K562 (cell line): ENCODE measurements around the gene DNPEP. TPM values are rescaled to one million over a fixed set of nuclear protein-coding genes. Genes with fewer than 3 reads are reported as not detected.

Source experiments
- ATAC-seq: fragments of 200-7000 bp; cut with Tn5 transposase; 3 replicates; pipeline ENCODE4 v1.9.1; 2020; ENCODE audit warnings: moderate library complexity
- BruUV-seq: library from RNA; stranded (reverse); fragments of 400-500 nt; replicated peaks from 2 replicates; lab custom pipeline; 2021; lab: Mats Ljungman, UMichigan
- CTCF ChIA-PET: fragments of 300-600 bp; formaldehyde crosslinking; extraction: SDS; loops from one replicate; lab custom pipeline; 2021; ENCODE audit warnings: low intra/inter-chr PET ratio; lab: Yijun Ruan, JAX
- POLR2A ChIA-PET: fragments of 300-600, 350-650 bp; sonication (Branson Sonifier 250); formaldehyde crosslinking; extraction: SDS; loops from one replicate; lab custom pipeline; 2021; ENCODE audit warnings: antibody characterized with exemption, inconsistent platforms; lab: Yijun Ruan, JAX
- DNase-seq, 4 experiments: peaks; one replicate each; pipeline versions ENCODE4 v3.0.0 to v3.0.0-alpha.2; 2011 to 2018; ENCODE audit warnings: low spot score in 3 of 4, mixed read lengths in 3 of 4; ENCODE audit errors: extremely low read depth in 1 of 4
- FAIRE-seq: peaks from 2 replicates; lab custom pipeline; 2011; peaks lifted over from hg19 to GRCh38; lab: Jason Lieb, UNC
- H2AFZ ChIP-seq: 2 replicates; pipeline ENCODE4 v1.6.0; 2011; ENCODE audit warnings: low read depth, low read length, control low read depth, inconsistent platforms
- H3K27ac ChIP-seq: fragments of 200-600 bp; 3 replicates; pipeline ENCODE4 v1.8.0; 2011; ENCODE audit warnings: low read depth, mild to moderate bottlenecking, control low read depth, inconsistent platforms, low read length, moderate library complexity, mixed read lengths; ENCODE audit errors: extremely low read depth
- H3K27me3 ChIP-seq, 2 experiments: fragments of 300-600 bp in 1 of 2; 2 replicates in 1 of 2; 3 replicates in 1 of 2; pipeline versions ENCODE4 v1.6.0 to v1.8.0; 2011; ENCODE audit warnings: inconsistent platforms in 2 of 2, low read length in 2 of 2, mild to moderate bottlenecking in 1 of 2, mixed read lengths in 1 of 2, moderate library complexity in 1 of 2; ENCODE audit not compliant: control insufficient read depth in 2 of 2, insufficient read depth in 2 of 2
- H3K36me3 ChIP-seq: fragments of 300-600 bp; 3 replicates; pipeline ENCODE4 v1.8.0; 2011; ENCODE audit warnings: mild to moderate bottlenecking, low read length, inconsistent platforms; ENCODE audit not compliant: control insufficient read depth, insufficient read depth
- H3K4me1 ChIP-seq, 2 experiments: fragments of 200-600 bp in 1 of 2; replicated peaks in 1 of 2; 2 replicates in 1 of 2; 3 replicates in 1 of 2; pipeline versions ENCODE4 v1.5.1 to v1.8.0; 2011; ENCODE audit warnings: inconsistent platforms in 2 of 2, low read length in 2 of 2, mild to moderate bottlenecking in 1 of 2, mixed read lengths in 1 of 2, moderate library complexity in 1 of 2; ENCODE audit not compliant: control insufficient read depth in 2 of 2, insufficient read depth in 2 of 2
- H3K4me2 ChIP-seq: 2 replicates; pipeline ENCODE4 v1.6.1; 2011; ENCODE audit warnings: low read length, control low read depth, inconsistent platforms, mixed read lengths; ENCODE audit not compliant: insufficient read depth
- H3K4me3 ChIP-seq: fragments of 200-600 bp; sonication (generic), shearing (Covaris generic); 2 replicates; pipeline ENCODE4 v1.5.1; 2016; ENCODE audit warnings: control low read depth, inconsistent platforms
- H3K79me2 ChIP-seq: fragments of 200-600 bp; 3 replicates; pipeline ENCODE4 v1.8.0; 2011; ENCODE audit warnings: low read length, inconsistent platforms; ENCODE audit not compliant: control insufficient read depth, insufficient read depth
- H3K9ac ChIP-seq, 2 experiments: 2 replicates each; pipeline versions ENCODE4 v1.6.0 to v1.6.1; 2011; ENCODE audit warnings: low read depth in 2 of 2, low read length in 2 of 2, control low read depth in 1 of 2, inconsistent platforms in 1 of 2, mild to moderate bottlenecking in 1 of 2, mixed read lengths in 1 of 2; ENCODE audit not compliant: insufficient read depth in 1 of 2
- H3K9me1 ChIP-seq: one replicate; pipeline ENCODE4 v1.6.0; 2011; ENCODE audit warnings: inconsistent platforms, mild to moderate bottlenecking, low read length, moderate library complexity; ENCODE audit not compliant: control insufficient read depth, insufficient read depth
- H3K9me3 ChIP-seq: replicated peaks from 2 replicates; pipeline ENCODE4 v1.5.1; 2011; ENCODE audit warnings: low read depth, low read length, inconsistent platforms; ENCODE audit not compliant: control insufficient read depth, insufficient read depth
- H4K20me1 ChIP-seq: replicated peaks from 2 replicates; pipeline ENCODE4 v1.6.1; 2011; ENCODE audit warnings: low read length, inconsistent platforms, mixed read lengths; ENCODE audit not compliant: control insufficient read depth, insufficient read depth
- ATF7 ChIP-seq: fragments of 450-650 bp; IDR thresholded peaks from 2 replicates; pipeline ENCODE4 v1.7.1; 2014; ENCODE audit warnings: mild to moderate bottlenecking, moderate library complexity
- CHD4 ChIP-seq: fragments of 200-600 bp; sonication (generic); IDR thresholded peaks from 3 replicates; pipeline ENCODE4 v1.6.1; 2012; ENCODE audit warnings: low read depth, mild to moderate bottlenecking, mixed read lengths, low read length, inconsistent platforms; ENCODE audit not compliant: insufficient read depth, insufficient replicate concordance, poor library complexity, severe bottlenecking
- DDX20 ChIP-seq: fragments of 450-650 bp; IDR thresholded peaks from 2 replicates; pipeline ENCODE4 v1.6.1; 2016; ENCODE audit warnings: missing genetic modification characterization, low read depth, mild to moderate bottlenecking, missing compliant biosample characterization, moderate library complexity
- E2F8 ChIP-seq: fragments of 450-650 bp; IDR thresholded peaks from 2 replicates; pipeline ENCODE4 v1.7.1; 2018; ENCODE audit warnings: mild to moderate bottlenecking, low read depth; ENCODE audit not compliant: partially characterized antibody
- FOXA1 ChIP-seq: fragments of 450-650 bp; IDR thresholded peaks from 2 replicates; pipeline ENCODE4 v1.6.1; 2016; ENCODE audit warnings: mild to moderate bottlenecking, borderline replicate concordance
- PYGO2 ChIP-seq: fragments of 450-650 bp; IDR thresholded peaks from 2 replicates; pipeline ENCODE4 v1.6.1; 2016; ENCODE audit warnings: mild to moderate bottlenecking, missing genetic modification characterization, moderate library complexity, missing compliant biosample characterization
- SP2 ChIP-seq: IDR thresholded peaks from 2 replicates; pipeline ENCODE4 v1.6.1; 2011; ENCODE audit warnings: mild to moderate bottlenecking, low read depth, low read length, moderate library complexity; ENCODE audit not compliant: poor library complexity, severe bottlenecking; ENCODE audit errors: extremely low read depth
- TCF3 ChIP-seq: sonication (generic); formaldehyde crosslinking; IDR thresholded peaks from 2 replicates; pipeline ENCODE4 v1.4.0; 2020; ENCODE audit warnings: mild to moderate bottlenecking, missing genetic modification reagents
- ZBED1 ChIP-seq: IDR thresholded peaks from 2 replicates; pipeline ENCODE4 v1.6.1; 2014
- ZNF449 ChIP-seq: fragments of 250-450 bp; sonication (Bioruptor Pico); IDR thresholded peaks from 2 replicates; pipeline ENCODE4 v1.8.0; 2022; ENCODE audit warnings: moderate library complexity, mild to moderate bottlenecking, inconsistent platforms
- ZNF518B ChIP-seq: fragments of 250-450 bp; sonication (Bioruptor Pico); IDR thresholded peaks from 2 replicates; pipeline ENCODE4 v1.5.0; 2021; ENCODE audit warnings: mild to moderate bottlenecking, moderate library complexity
- ZSCAN29 ChIP-seq: fragments of 450-650 bp; IDR thresholded peaks from 2 replicates; pipeline ENCODE4 v1.6.1; 2017
- WGBS: fragments of 100-300 bp; shearing (Covaris generic); methylation state at CpG from one replicate; pipeline ENCODE4 v1.1.6; 2016; ENCODE audit warnings: low coverage, mixed read lengths; ENCODE audit not compliant: insufficient coverage; ENCODE audit errors: missing lambda C conversion rate; 5-methylcytosine and 5-hydroxymethylcytosine counted together
- in situ Hi-C: fragments of 300-500 bp; cut with MboI; formaldehyde crosslinking; loops from 4 replicates; pipeline ENCODE4 v1.15.0; 2018; ENCODE audit warnings: inconsistent platforms, mixed read lengths
- intact Hi-C: fragments of 100-400 bp; cut with micrococcal nuclease; formaldehyde crosslinking; loops from 2 replicates; pipeline ENCODE4 v1.14.2; 2022
- polyA plus RNA-seq, 8 experiments: library from polyadenylated mRNA; depleted of rRNA in 4 of 8; stranded (reverse) in 5 of 8; unstranded in 3 of 8; fragments of >200 nt; fragmentation: Nextera tagmentation in 2 of 8; fragmentation: Illumina TruSeq in 1 of 8; extraction: Ambion mirVana in 2 of 8; extraction: Trizol in 1 of 8; gene quantifications; 2 replicates each; pipeline versions ENCODE4 v1.2.1 to v1.2.3, GENCODE V29; 2011 to 2014; ENCODE audit warnings: inconsistent platforms in 1 of 8, missing spikeins in 1 of 8
- total RNA-seq, 7 experiments: library from RNA; depleted of rRNA in 6 of 7; stranded (reverse); fragments of >200 nt in 6 of 7; fragmentation: Illumina TruSeq in 2 of 7; extraction: Trizol in 2 of 7; gene quantifications; 2 replicates each; pipeline versions ENCODE4 v1.2.1 to v1.2.3, GENCODE V29; 2011 to 2021; ENCODE audit warnings: low replicate concordance in 1 of 7

DNPEP gene
- total and polyA plus RNA-seq, 9 of the 15 experiments (the other 6 are each of a cell fraction or from before 2014, with no cell fraction given), result 34.6 to 71.4 (median 45.5) TPM

- TF ChIP-seq ZNF518B, result no peak
- no peak for TF ChIP-seq ZSCAN29
- no peak for TF ChIP-seq PYGO2 (tag)
- TF ChIP-seq, all 486 proteins: peak for 54
Observed at GRCh38 chr2:219387306-219388120, at the start of gene DNPEP (continued).

GRCh38 chr2:219437141-219437540 is 49.4 kb upstream of the DNPEP start:
- WGBS, result 62% methylated on average over 2 of the region's 3 CpGs
- peaks cover 13 to 28% of the 10 kb centered on the region in 2 experiments; a peak in 4 of 5 replicates for H3K4me1 ChIP-seq
- TF ChIP-seq ATF7 (no peak), DDX20 (tag) (no peak), ZBED1 (no peak), ZNF449 (CRISPR knock-in tag) (no peak), TCF3 (CRISPR knock-in tag) (no peak), CHD4 (no peak), SP2 (no peak), FOXA1 (no peak), E2F8 (no peak)

More at GRCh38 chr2:219437141-219437540, 49.4 kb upstream of the DNPEP start:
- ChIA-PET CTCF (no interaction called here), POLR2A (interaction anchor here (0.7 to 1.6 kb wide), 3 partner anchors 12 to 48 kb away, joined by 3 to 5 read pairs (median 3); no protein-coding TSS in a partner anchor)
- intact Hi-C loops, result no loop called here
- no peak overlapping the region for H3K9ac ChIP-seq
- H4K20me1 ChIP-seq, result no peaks in the 10 kb centered on the region
- no peak for DNase-seq
- H2AFZ ChIP-seq, result no peak overlapping the region
- BruUV-seq, result no TSS peak
- no peaks in the 10 kb centered on the region for H3K36me3 ChIP-seq
- H3K9me1 ChIP-seq, result peaks cover 2% of the 10 kb centered on the region
- no peak for ATAC-seq
- H3K27ac ChIP-seq, result no peak overlapping the region
- no peak overlapping the region for H3K4me3 ChIP-seq
- in situ Hi-C loops, result loop anchor here (5.0 kb wide), 1 partner anchor 35 kb away; no protein-coding TSS in a partner anchor
- no peaks in the 10 kb centered on the region for H3K9me3 ChIP-seq
- no peaks in the 10 kb centered on the region for H3K27me3 ChIP-seq
- H3K4me2 ChIP-seq, result no peak overlapping the region
- FAIRE-seq, result no peak
- no peaks in the 10 kb centered on the region for H3K79me2 ChIP-seq
